PC-9 (cell line): ENCODE results near the gene CDNF.

Source experiments
- CTCF ChIP-seq: fragments of 200-600 bp; sonication (generic); conservative IDR thresholded peaks from 2 replicates; pipeline ENCODE4 v1.6.1; 2017; ENCODE audit warnings: mixed run types, antibody characterized with exemption, mild to moderate bottlenecking, moderate library complexity
- EZH2 ChIP-seq: fragments of 200-600 bp; sonication (generic); IDR thresholded peaks from 2 replicates; pipeline ENCODE4 v1.8.0; 2017; ENCODE audit warnings: antibody characterized with exemption, low read depth

GRCh38 chr10:14779001-14779651 lies 58.7 kb downstream of the CDNF start:
- TF ChIP-seq CTCF (no peak), EZH2 (no peak)
